ENCODE measurements around the gene ZC3H6.

DNA sequence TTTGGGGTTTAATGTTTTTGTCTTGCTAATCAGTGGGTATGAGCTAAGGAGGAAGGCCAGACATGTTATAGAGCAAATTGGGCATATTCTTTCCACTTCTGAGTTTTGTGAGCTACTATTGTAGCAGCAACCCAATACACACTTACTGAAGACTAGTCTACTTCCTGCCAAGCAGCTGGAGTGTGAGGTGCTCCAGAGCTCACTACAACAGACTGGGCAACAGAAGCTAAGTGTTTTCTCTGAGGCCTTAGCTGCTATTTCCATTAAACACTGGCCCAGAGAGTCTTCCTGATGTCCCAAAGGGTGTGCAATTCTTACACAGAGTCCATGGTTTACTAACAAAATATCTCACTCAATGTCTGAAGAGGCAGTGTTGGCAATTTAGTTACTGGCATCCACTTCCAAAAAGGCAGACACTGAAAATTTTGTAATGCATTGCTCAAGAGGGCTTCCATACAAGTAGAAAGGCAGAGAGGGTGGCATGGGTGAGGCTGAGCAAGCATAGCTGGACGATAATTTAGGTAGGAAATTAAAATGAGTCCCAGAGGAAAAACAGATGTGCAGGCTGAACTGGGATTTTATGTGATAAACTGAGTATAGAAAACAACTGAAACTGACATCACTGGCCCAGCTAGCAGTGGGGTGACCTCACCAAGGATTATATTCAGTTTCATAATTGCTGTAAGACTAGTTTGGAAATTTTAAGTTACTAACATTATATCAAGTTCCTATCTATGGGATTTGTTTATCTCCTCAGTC is 68.6 kb downstream of the ZC3H6 start:
- TF ChIP-seq, protein P1, sequence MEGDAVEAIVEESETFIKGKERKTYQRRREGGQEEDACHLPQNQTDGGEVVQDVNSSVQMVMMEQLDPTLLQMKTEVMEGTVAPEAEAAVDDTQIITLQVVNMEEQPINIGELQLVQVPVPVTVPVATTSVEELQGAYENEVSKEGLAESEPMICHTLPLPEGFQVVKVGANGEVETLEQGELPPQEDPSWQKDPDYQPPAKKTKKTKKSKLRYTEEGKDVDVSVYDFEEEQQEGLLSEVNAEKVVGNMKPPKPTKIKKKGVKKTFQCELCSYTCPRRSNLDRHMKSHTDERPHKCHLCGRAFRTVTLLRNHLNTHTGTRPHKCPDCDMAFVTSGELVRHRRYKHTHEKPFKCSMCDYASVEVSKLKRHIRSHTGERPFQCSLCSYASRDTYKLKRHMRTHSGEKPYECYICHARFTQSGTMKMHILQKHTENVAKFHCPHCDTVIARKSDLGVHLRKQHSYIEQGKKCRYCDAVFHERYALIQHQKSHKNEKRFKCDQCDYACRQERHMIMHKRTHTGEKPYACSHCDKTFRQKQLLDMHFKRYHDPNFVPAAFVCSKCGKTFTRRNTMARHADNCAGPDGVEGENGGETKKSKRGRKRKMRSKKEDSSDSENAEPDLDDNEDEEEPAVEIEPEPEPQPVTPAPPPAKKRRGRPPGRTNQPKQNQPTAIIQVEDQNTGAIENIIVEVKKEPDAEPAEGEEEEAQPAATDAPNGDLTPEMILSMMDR (tag by site-specific recombination; IDR thresholded peaks at IDR 0.05), result no peak
- TF ChIP-seq ZNF112 (tag by site-specific recombination; IDR thresholded peaks at IDR 0.05) (no peak), BCL11A (tag by site-specific recombination; IDR thresholded peaks at IDR 0.05; ENCODE audit: low read depth) (no peak), ZNF19 (tag by site-specific recombination; IDR thresholded peaks at IDR 0.05; ENCODE audit: low read depth) (no peak), ZNF747 (tag by site-specific recombination; IDR thresholded peaks at IDR 0.05) (no peak)
- TF ChIP-seq, protein P2, sequence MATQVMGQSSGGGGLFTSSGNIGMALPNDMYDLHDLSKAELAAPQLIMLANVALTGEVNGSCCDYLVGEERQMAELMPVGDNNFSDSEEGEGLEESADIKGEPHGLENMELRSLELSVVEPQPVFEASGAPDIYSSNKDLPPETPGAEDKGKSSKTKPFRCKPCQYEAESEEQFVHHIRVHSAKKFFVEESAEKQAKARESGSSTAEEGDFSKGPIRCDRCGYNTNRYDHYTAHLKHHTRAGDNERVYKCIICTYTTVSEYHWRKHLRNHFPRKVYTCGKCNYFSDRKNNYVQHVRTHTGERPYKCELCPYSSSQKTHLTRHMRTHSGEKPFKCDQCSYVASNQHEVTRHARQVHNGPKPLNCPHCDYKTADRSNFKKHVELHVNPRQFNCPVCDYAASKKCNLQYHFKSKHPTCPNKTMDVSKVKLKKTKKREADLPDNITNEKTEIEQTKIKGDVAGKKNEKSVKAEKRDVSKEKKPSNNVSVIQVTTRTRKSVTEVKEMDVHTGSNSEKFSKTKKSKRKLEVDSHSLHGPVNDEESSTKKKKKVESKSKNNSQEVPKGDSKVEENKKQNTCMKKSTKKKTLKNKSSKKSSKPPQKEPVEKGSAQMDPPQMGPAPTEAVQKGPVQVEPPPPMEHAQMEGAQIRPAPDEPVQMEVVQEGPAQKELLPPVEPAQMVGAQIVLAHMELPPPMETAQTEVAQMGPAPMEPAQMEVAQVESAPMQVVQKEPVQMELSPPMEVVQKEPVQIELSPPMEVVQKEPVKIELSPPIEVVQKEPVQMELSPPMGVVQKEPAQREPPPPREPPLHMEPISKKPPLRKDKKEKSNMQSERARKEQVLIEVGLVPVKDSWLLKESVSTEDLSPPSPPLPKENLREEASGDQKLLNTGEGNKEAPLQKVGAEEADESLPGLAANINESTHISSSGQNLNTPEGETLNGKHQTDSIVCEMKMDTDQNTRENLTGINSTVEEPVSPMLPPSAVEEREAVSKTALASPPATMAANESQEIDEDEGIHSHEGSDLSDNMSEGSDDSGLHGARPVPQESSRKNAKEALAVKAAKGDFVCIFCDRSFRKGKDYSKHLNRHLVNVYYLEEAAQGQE (tag by site-specific recombination; IDR thresholded peaks at IDR 0.05), result no peak
- TF ChIP-seq, protein P3, sequence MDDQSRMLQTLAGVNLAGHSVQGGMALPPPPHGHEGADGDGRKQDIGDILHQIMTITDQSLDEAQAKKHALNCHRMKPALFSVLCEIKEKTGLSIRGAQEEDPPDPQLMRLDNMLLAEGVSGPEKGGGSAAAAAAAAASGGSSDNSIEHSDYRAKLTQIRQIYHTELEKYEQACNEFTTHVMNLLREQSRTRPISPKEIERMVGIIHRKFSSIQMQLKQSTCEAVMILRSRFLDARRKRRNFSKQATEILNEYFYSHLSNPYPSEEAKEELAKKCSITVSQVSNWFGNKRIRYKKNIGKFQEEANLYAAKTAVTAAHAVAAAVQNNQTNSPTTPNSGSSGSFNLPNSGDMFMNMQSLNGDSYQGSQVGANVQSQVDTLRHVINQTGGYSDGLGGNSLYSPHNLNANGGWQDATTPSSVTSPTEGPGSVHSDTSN (CRISPR knock-in tag; IDR thresholded peaks at IDR 0.05), result no peak

Data from HEK293 (cell line).